ENCODE measurements around the gene RNASET2.

RNASET2 gene

GRCh38 chr6:166935353-166935752 is 21.0 kb downstream of the RNASET2 start:
- H3K4me1 ChIP-seq (ENCODE audit: control insufficient read depth, insufficient read depth, low read length), result 0 out of 2 replicates have a peak, but pooled peaks cover 3% of the 10 kb centered on the region
- no peak overlapping the region for H3K9ac ChIP-seq (ENCODE audit: low read depth, low read length)
- H3K27ac ChIP-seq (ENCODE audit: low read depth, low read length), result no peak overlapping the region
- H3K36me3 ChIP-seq (ENCODE audit: control insufficient read depth, insufficient read depth, low read length), result peaks cover 3% of the 10 kb centered on the region; the same call in 1 of the 2 replicates
- no peaks in the 10 kb centered on the region for H3K9me3 ChIP-seq (ENCODE audit: control insufficient read depth, insufficient read depth, low read length)
- no peaks in the 10 kb centered on the region for H3K27me3 ChIP-seq (ENCODE audit: control insufficient read depth, insufficient read depth, low read length)
- H3K4me3 ChIP-seq (ENCODE audit: low read depth, low read length), result no peak overlapping the region

- H3K4me1 ChIP-seq (ENCODE audit: control insufficient read depth, insufficient read depth, low read length), result 0 out of 2 replicates have a peak, but pooled peaks cover 3% of the 10 kb centered on the region
- H3K27ac ChIP-seq (ENCODE audit: low read depth, low read length), result no peak overlapping the region
- H3K36me3 ChIP-seq (ENCODE audit: control insufficient read depth, insufficient read depth, low read length), result peaks cover 3% of the 10 kb centered on the region; the same call in 1 of the 2 replicates
- no peaks in the 10 kb centered on the region for H3K9me3 ChIP-seq (ENCODE audit: control insufficient read depth, insufficient read depth, low read length)
- H3K27me3 ChIP-seq (ENCODE audit: control insufficient read depth, insufficient read depth, low read length), result no peaks in the 10 kb centered on the region
- H3K4me3 ChIP-seq (ENCODE audit: low read depth, low read length), result no peak overlapping the region
- no peak overlapping the region for H3K9ac ChIP-seq (ENCODE audit: low read depth, low read length)
Measured at GRCh38 chr6:166934174-166934573, 22.2 kb downstream of the RNASET2 start.

GRCh38 chr6:166933396-166933795 is 23.0 kb downstream of the RNASET2 start:
- H3K9me3 ChIP-seq (ENCODE audit: control insufficient read depth, insufficient read depth, low read length), result no peaks in the 10 kb centered on the region
- 0 out of 2 replicates have a peak, but pooled peaks cover 3% of the 10 kb centered on the region for H3K4me1 ChIP-seq (ENCODE audit: control insufficient read depth, insufficient read depth, low read length)
- H3K27ac ChIP-seq (ENCODE audit: low read depth, low read length), result no peak overlapping the region
- no peak overlapping the region for H3K4me3 ChIP-seq (ENCODE audit: low read depth, low read length)
- H3K36me3 ChIP-seq (ENCODE audit: control insufficient read depth, insufficient read depth, low read length), result peaks cover 3% of the 10 kb centered on the region; the same call in 1 of the 2 replicates
- H3K9ac ChIP-seq (ENCODE audit: low read depth, low read length), result no peak overlapping the region
- H3K27me3 ChIP-seq (ENCODE audit: control insufficient read depth, insufficient read depth, low read length), result no peaks in the 10 kb centered on the region

GRCh38 chr6:166932616-166933015 is 23.7 kb downstream of the RNASET2 start:
- Histone ChIP-seq H3K4me3 (ENCODE audit: low read depth, low read length) (no peak overlapping the region), H3K27me3 (ENCODE audit: control insufficient read depth, insufficient read depth, low read length) (no peaks in the 10 kb centered on the region), H3K9me3 (ENCODE audit: control insufficient read depth, insufficient read depth, low read length) (no peaks in the 10 kb centered on the region), H3K9ac (ENCODE audit: low read depth, low read length) (no peak overlapping the region), H3K4me1 (ENCODE audit: control insufficient read depth, insufficient read depth, low read length) (0 out of 2 replicates have a peak, but pooled peaks cover 3% of the 10 kb centered on the region), H3K36me3 (ENCODE audit: control insufficient read depth, insufficient read depth, low read length) (0 out of 2 replicates have a peak, but pooled peaks cover 3% of the 10 kb centered on the region), H3K27ac (ENCODE audit: low read depth, low read length) (no peak overlapping the region)

GRCh38 chr6:166932116-166932515 is 24.2 kb downstream of the RNASET2 start:
- H3K4me3 ChIP-seq (ENCODE audit: low read depth, low read length), result no peak overlapping the region
- H3K27ac ChIP-seq (ENCODE audit: low read depth, low read length), result no peak overlapping the region
- 0 out of 2 replicates have a peak, but pooled peaks cover 3% of the 10 kb centered on the region for H3K4me1 ChIP-seq (ENCODE audit: control insufficient read depth, insufficient read depth, low read length)
- no peaks in the 10 kb centered on the region for H3K27me3 ChIP-seq (ENCODE audit: control insufficient read depth, insufficient read depth, low read length)
- 0 out of 2 replicates have a peak, but pooled peaks cover 3% of the 10 kb centered on the region for H3K36me3 ChIP-seq (ENCODE audit: control insufficient read depth, insufficient read depth, low read length)
- H3K9ac ChIP-seq (ENCODE audit: low read depth, low read length), result no peak overlapping the region
- H3K9me3 ChIP-seq (ENCODE audit: control insufficient read depth, insufficient read depth, low read length), result no peaks in the 10 kb centered on the region

GRCh38 chr6:166931426-166931970 is 24.9 kb downstream of the RNASET2 start:
- Histone ChIP-seq H3K9me3 (ENCODE audit: control insufficient read depth, insufficient read depth, low read length) (no peaks in the 10 kb centered on the region), H3K27ac (ENCODE audit: low read depth, low read length) (no peak overlapping the region), H3K9ac (ENCODE audit: low read depth, low read length) (no peak overlapping the region), H3K4me1 (ENCODE audit: control insufficient read depth, insufficient read depth, low read length) (0 out of 2 replicates have a peak, but pooled peaks cover 3% of the 10 kb centered on the region), H3K36me3 (ENCODE audit: control insufficient read depth, insufficient read depth, low read length) (0 out of 2 replicates have a peak, but pooled peaks cover 3% of the 10 kb centered on the region), H3K27me3 (ENCODE audit: control insufficient read depth, insufficient read depth, low read length) (no peaks in the 10 kb centered on the region), H3K4me3 (ENCODE audit: low read depth, low read length) (no peak overlapping the region)

GRCh38 chr6:166930354-166930891 is 25.9 kb downstream of the RNASET2 start:
- H3K36me3 ChIP-seq (ENCODE audit: control insufficient read depth, insufficient read depth, low read length), result 0 out of 2 replicates have a peak, but pooled peaks cover 3% of the 10 kb centered on the region
- no peak overlapping the region for H3K27ac ChIP-seq (ENCODE audit: low read depth, low read length)
- H3K27me3 ChIP-seq (ENCODE audit: control insufficient read depth, insufficient read depth, low read length), result no peaks in the 10 kb centered on the region
- no peaks in the 10 kb centered on the region for H3K4me1 ChIP-seq (ENCODE audit: control insufficient read depth, insufficient read depth, low read length)
- no peak overlapping the region for H3K4me3 ChIP-seq (ENCODE audit: low read depth, low read length)
- H3K9ac ChIP-seq (ENCODE audit: low read depth, low read length), result no peak overlapping the region
- no peaks in the 10 kb centered on the region for H3K9me3 ChIP-seq (ENCODE audit: control insufficient read depth, insufficient read depth, low read length)

- Histone ChIP-seq H3K27me3 (ENCODE audit: control insufficient read depth, insufficient read depth, low read length) (no peaks in the 10 kb centered on the region), H3K27ac (ENCODE audit: low read depth, low read length) (no peak overlapping the region), H3K9me3 (ENCODE audit: control insufficient read depth, insufficient read depth, low read length) (no peaks in the 10 kb centered on the region), H3K4me3 (ENCODE audit: low read depth, low read length) (no peak overlapping the region), H3K36me3 (ENCODE audit: control insufficient read depth, insufficient read depth, low read length) (0 out of 2 replicates have a peak, but pooled peaks cover 3% of the 10 kb centered on the region), H3K4me1 (ENCODE audit: control insufficient read depth, insufficient read depth, low read length) (no peaks in the 10 kb centered on the region), H3K9ac (ENCODE audit: low read depth, low read length) (no peak overlapping the region)
Measured at GRCh38 chr6:166929542-166930189, 26.7 kb downstream of the RNASET2 start.

GRCh38 chr6:166928644-166929541 is 27.5 kb downstream of the RNASET2 start:
- Histone ChIP-seq H3K4me3 (ENCODE audit: low read depth, low read length) (no peak overlapping the region), H3K9ac (ENCODE audit: low read depth, low read length) (no peak overlapping the region), H3K27me3 (ENCODE audit: control insufficient read depth, insufficient read depth, low read length) (no peaks in the 10 kb centered on the region), H3K27ac (ENCODE audit: low read depth, low read length) (no peak overlapping the region), H3K9me3 (ENCODE audit: control insufficient read depth, insufficient read depth, low read length) (no peaks in the 10 kb centered on the region), H3K4me1 (ENCODE audit: control insufficient read depth, insufficient read depth, low read length) (no peaks in the 10 kb centered on the region), H3K36me3 (ENCODE audit: control insufficient read depth, insufficient read depth, low read length) (0 out of 2 replicates have a peak, but pooled peaks cover 3% of the 10 kb centered on the region)

- H3K27me3 ChIP-seq (ENCODE audit: control insufficient read depth, insufficient read depth, low read length), result no peaks in the 10 kb centered on the region
- H3K9ac ChIP-seq (ENCODE audit: low read depth, low read length), result no peak overlapping the region
- 0 out of 2 replicates have a peak, but pooled peaks cover 3% of the 10 kb centered on the region for H3K36me3 ChIP-seq (ENCODE audit: control insufficient read depth, insufficient read depth, low read length)
- no peak overlapping the region for H3K4me3 ChIP-seq (ENCODE audit: low read depth, low read length)
- no peaks in the 10 kb centered on the region for H3K4me1 ChIP-seq (ENCODE audit: control insufficient read depth, insufficient read depth, low read length)
- H3K27ac ChIP-seq (ENCODE audit: low read depth, low read length), result no peak overlapping the region
- H3K9me3 ChIP-seq (ENCODE audit: control insufficient read depth, insufficient read depth, low read length), result no peaks in the 10 kb centered on the region
Measured at GRCh38 chr6:166927935-166928643, 28.3 kb downstream of the RNASET2 start.

All from HUES48 (cell line).